HS-27A (cell line): ENCODE data around the gene GOLGA8M.
"Not testable (repeated sequence)": the region's sequence is repeated elsewhere in the genome, so short reads cannot be mapped to it uniquely, and the experiment has no call there.

ENCODE experiments used
- DNase-seq: peaks from one replicate; pipeline ENCODE4 v3.0.0-alpha.2; 2012; ENCODE audit warnings: low read depth, missing footprints

Gene GOLGA8M

GRCh38 chr15:28712270-28712669 is at the start of gene GOLGA8M:
GOLGA8M (minus strand) TSS chr15:28712421; CDS start chr15:28712323, 98 bp downstream.
- DNase-seq, result not testable (repeated sequence)

GRCh38 chr15:28742890-28743289 is 30.7 kb upstream of the GOLGA8M start:
- DNase-seq, result not testable (repeated sequence)

GRCh38 chr15:28738590-28739292 is 26.5 kb upstream of the GOLGA8M start:
- DNase-seq, result not testable (repeated sequence)

- not testable (repeated sequence) for DNase-seq
These were observed 26.0 kb upstream of the GOLGA8M start for GRCh38 chr15:28738200-28738561.

GRCh38 chr15:28737521-28738199 is 25.4 kb upstream of the GOLGA8M start:
- not testable (repeated sequence) for DNase-seq

GRCh38 chr15:28728061-28728460 is 15.8 kb upstream of the GOLGA8M start:
- DNase-seq, result not testable (repeated sequence)

GRCh38 chr15:28727026-28727425 is 14.8 kb upstream of the GOLGA8M start:
- DNase-seq, result not testable (repeated sequence)

GRCh38 chr15:28726102-28726501 is 13.9 kb upstream of the GOLGA8M start:
- no peak for DNase-seq

GRCh38 chr15:28725556-28725955 is 13.3 kb upstream of the GOLGA8M start:
- no peak for DNase-seq

GRCh38 chr15:28723986-28724385 is 11.8 kb upstream of the GOLGA8M start:
- DNase-seq, result not testable (repeated sequence)

GRCh38 chr15:28719626-28720025 is 7.4 kb upstream of the GOLGA8M start:
- not testable (repeated sequence) for DNase-seq

- DNase-seq, result not testable (repeated sequence)
These were observed 6.4 kb upstream of the GOLGA8M start for GRCh38 chr15:28718576-28718975.

- DNase-seq, result peak; percentile 2
These were observed 2.0 kb upstream of the GOLGA8M start for GRCh38 chr15:28714176-28714575.

- not testable (repeated sequence) for DNase-seq
These were observed 8.3 kb downstream of the GOLGA8M start for GRCh38 chr15:28703927-28704326.

- DNase-seq, result not testable (repeated sequence)
These were observed 9.8 kb downstream of the GOLGA8M start for GRCh38 chr15:28702427-28702826.

- DNase-seq, result not testable (repeated sequence)
These were observed 18.0 kb downstream of the GOLGA8M start for GRCh38 chr15:28694006-28694751.

GRCh38 chr15:28693021-28693420 is 19.2 kb downstream of the GOLGA8M start:
- not testable (repeated sequence) for DNase-seq

- not testable (repeated sequence) for DNase-seq
These were observed 38.7 kb downstream of the GOLGA8M start for GRCh38 chr15:28673533-28673932.

- not testable (repeated sequence) for DNase-seq
These were observed 40.1 kb downstream of the GOLGA8M start for GRCh38 chr15:28672122-28672521.

- DNase-seq, result not testable (repeated sequence)
These were observed 45.8 kb downstream of the GOLGA8M start for GRCh38 chr15:28666402-28666801.

- DNase-seq, result not testable (repeated sequence)
These were observed 47.6 kb downstream of the GOLGA8M start for GRCh38 chr15:28664575-28664974.

- DNase-seq, result not testable (repeated sequence)
These were observed 48.5 kb downstream of the GOLGA8M start for GRCh38 chr15:28663717-28664116.

- DNase-seq, result not testable (repeated sequence)
These were observed 51.5 kb downstream of the GOLGA8M start for GRCh38 chr15:28660750-28661149.
